NCI-H1694 (cell line): Measurements from ENCODE around the gene UQCC5.
"Not testable (repeated sequence)": the region's sequence is repeated elsewhere in the genome, so short reads cannot be mapped to it uniquely, and the experiment has no call there.

Experiments
- DNase-seq: peaks from one replicate; lab custom pipeline; 2025; lab: John Stamatoyannopoulos, UW

UQCC5 gene

GRCh38 chr3:52523386-52524257, 12.8 kb upstream of the UQCC5 start:
- DNase-seq, result no peak

- no peak for DNase-seq
Observed at GRCh38 chr3:52524258-52524751, 12.1 kb upstream of the UQCC5 start.

GRCh38 chr3:52524752-52525679, 11.4 kb upstream of the UQCC5 start:
- no peak for DNase-seq

- no peak for DNase-seq
Observed at GRCh38 chr3:52525680-52526561, 10.5 kb upstream of the UQCC5 start.

- DNase-seq, result not testable (repeated sequence)
Observed at GRCh38 chr3:52526671-52527038, 9.8 kb upstream of the UQCC5 start.

- no peak for DNase-seq
Observed at GRCh38 chr3:52527039-52527731, 9.2 kb upstream of the UQCC5 start.

GRCh38 chr3:52527732-52528585, 8.4 kb upstream of the UQCC5 start:
- no peak for DNase-seq

GRCh38 chr3:52528586-52529375, 7.6 kb upstream of the UQCC5 start:
- no peak for DNase-seq

GRCh38 chr3:52529376-52530333, 6.8 kb upstream of the UQCC5 start:
- DNase-seq, result no peak

GRCh38 chr3:52530918-52531826, 5.2 kb upstream of the UQCC5 start:
- no peak for DNase-seq

- no peak for DNase-seq
Observed at GRCh38 chr3:52531860-52532516, 4.4 kb upstream of the UQCC5 start.

- DNase-seq, result no peak
Observed at GRCh38 chr3:52532517-52532837, 3.9 kb upstream of the UQCC5 start.

GRCh38 chr3:52532838-52533622, 3.4 kb upstream of the UQCC5 start:
- no peak for DNase-seq

GRCh38 chr3:52533623-52534280, 2.7 kb upstream of the UQCC5 start, which contains the start of gene NT5DC2:
Gene NT5DC2, minus strand, starts transcription at chr3:52533857. Its CDS starts 120 bp downstream, at chr3:52533737.
- DNase-seq, result no peak
